Parathyroid adenoma (tissue), 2 donors: ENCODE data around the gene CDC34.

ENCODE experiments used
- H2AFZ ChIP-seq: fragments of 300-600 bp; sonication (generic); one replicate; pipeline ENCODE4 v1.7.0; 2017; ENCODE audit warnings: antibody characterized with exemption, mild to moderate bottlenecking
- H3K27ac ChIP-seq: fragments of 300-600 bp; sonication (generic); one replicate; pipeline ENCODE4 v1.7.0; 2017
- H3K27me3 ChIP-seq: fragments of 300-600 bp; sonication (generic); one replicate; pipeline ENCODE4 v1.7.0; 2017; ENCODE audit warnings: low read length; ENCODE audit not compliant: control insufficient read depth, insufficient read depth
- H3K36me3 ChIP-seq: fragments of 300-600 bp; sonication (generic); one replicate; pipeline ENCODE4 v1.7.0; 2017; ENCODE audit warnings: low read length; ENCODE audit not compliant: control insufficient read depth, insufficient read depth
- H3K4me1 ChIP-seq: fragments of 300-600 bp; sonication (generic); one replicate; pipeline ENCODE4 v1.7.0; 2017; ENCODE audit warnings: control low read depth
- H3K4me2 ChIP-seq: fragments of 300-600 bp; sonication (generic); one replicate; pipeline ENCODE4 v1.7.0; 2017; ENCODE audit warnings: low read length
- H3K4me3 ChIP-seq: fragments of 300-600 bp; sonication (generic); one replicate; pipeline ENCODE4 v1.7.0; 2017; ENCODE audit warnings: low read depth, low read length
- H3K79me2 ChIP-seq: fragments of 300-600 bp; sonication (generic); one replicate; pipeline ENCODE4 v1.7.0; 2017; ENCODE audit warnings: control low read depth
- H3K9ac ChIP-seq: fragments of 300-600 bp; sonication (generic); one replicate; pipeline ENCODE4 v1.7.0; 2017; ENCODE audit warnings: mild to moderate bottlenecking
- H3K9me3 ChIP-seq: fragments of 300-600 bp; sonication (generic); one replicate; pipeline ENCODE4 v1.7.0; 2017; ENCODE audit warnings: low read length; ENCODE audit not compliant: control insufficient read depth
- CTCF ChIP-seq: fragments of 300-600 bp; sonication (generic); IDR thresholded peaks from one replicate; pipeline ENCODE4 v1.7.0; 2017; ENCODE audit warnings: antibody characterized with exemption, mild to moderate bottlenecking
- donor health status: primary hyperparathyroidism.

Gene CDC34

GRCh38 chr19:543910-544608 lies 12.5 kb downstream of the CDC34 start, which contains the start of gene GZMM:
Gene GZMM, plus strand, starts transcription at chr19:544053. Its CDS starts 19 bp downstream, at chr19:544072.
- no peak within 1 kb of the TSS for H3K4me2 ChIP-seq
- no peak within 1 kb of the TSS for H3K4me3 ChIP-seq
- no peak within 1 kb of the TSS for H3K9ac ChIP-seq
- H3K36me3 ChIP-seq: no peaks in the 10 kb centered on the region
- TF ChIP-seq CTCF: no peak
- no peaks in the 10 kb centered on the region for H3K27me3 ChIP-seq
- H3K27ac ChIP-seq: no peak within 1 kb of the TSS
- H2AFZ ChIP-seq: no peak within 1 kb of the TSS
- no peaks in the 10 kb centered on the region for H3K4me1 ChIP-seq
- no peaks in the 10 kb centered on the region for H3K79me2 ChIP-seq
- H3K9me3 ChIP-seq: no peaks in the 10 kb centered on the region

- Histone ChIP-seq H3K4me1 (no peaks in the 10 kb centered on the region), H3K27ac (no peak overlapping the region), H3K36me3 (no peaks in the 10 kb centered on the region), H2AFZ (no peak overlapping the region), H3K4me2 (no peak overlapping the region), H3K27me3 (no peaks in the 10 kb centered on the region), H3K9me3 (no peaks in the 10 kb centered on the region), H3K79me2 (no peaks in the 10 kb centered on the region), H3K9ac (no peak overlapping the region), H3K4me3 (no peak overlapping the region)
- TF ChIP-seq CTCF: no peak
Observed at GRCh38 chr19:547117-547516, 15.6 kb downstream of the CDC34 start.

GRCh38 chr19:547836-548720 lies 16.5 kb downstream of the CDC34 start:
- H3K4me3 ChIP-seq: no peak overlapping the region
- no peaks in the 10 kb centered on the region for H3K79me2 ChIP-seq
- no peaks in the 10 kb centered on the region for H3K4me1 ChIP-seq
- H3K36me3 ChIP-seq: no peaks in the 10 kb centered on the region
- no peak overlapping the region for H3K27ac ChIP-seq
- no peak overlapping the region for H3K9ac ChIP-seq
- H3K9me3 ChIP-seq: no peaks in the 10 kb centered on the region
- TF ChIP-seq CTCF: no peak
- no peak overlapping the region for H3K4me2 ChIP-seq
- no peaks in the 10 kb centered on the region for H3K27me3 ChIP-seq
- no peak overlapping the region for H2AFZ ChIP-seq

GRCh38 chr19:548886-549830 lies 17.6 kb downstream of the CDC34 start:
- no peaks in the 10 kb centered on the region for H3K4me1 ChIP-seq
- H3K9me3 ChIP-seq: no peaks in the 10 kb centered on the region
- H3K36me3 ChIP-seq: no peaks in the 10 kb centered on the region
- no peaks in the 10 kb centered on the region for H3K27me3 ChIP-seq
- H3K4me3 ChIP-seq: no peak overlapping the region
- no peak for TF ChIP-seq CTCF
- H3K27ac ChIP-seq: no peak overlapping the region
- H3K79me2 ChIP-seq: no peaks in the 10 kb centered on the region
- H3K9ac ChIP-seq: no peak overlapping the region
- H3K4me2 ChIP-seq: no peak overlapping the region
- no peak overlapping the region for H2AFZ ChIP-seq
